HCT116 (cell line): ENCODE data around the gene GSC2. TPM values are rescaled to one million over a fixed set of nuclear protein-coding genes. Genes with fewer than 3 reads are reported as not detected.

ENCODE experiments used
- ATAC-seq: fragments of 200-7000 bp; cut with Tn5 transposase; 2 replicates; pipeline ENCODE4 v1.9.1; 2020; ENCODE audit warnings: mild to moderate bottlenecking, moderate library complexity
- BruUV-seq: library from RNA; stranded (reverse); fragments of 400-500 nt; replicated peaks from 2 replicates; lab custom pipeline; 2021; lab: Mats Ljungman, UMichigan
- CTCF ChIA-PET: fragments of 300-600 bp; sonication (Branson Sonifier 250); formaldehyde crosslinking; loops from one replicate; lab custom pipeline; 2021; ENCODE audit warnings: antibody characterized with exemption; lab: Charles Lee
- POLR2A ChIA-PET: fragments of 300-600, 350-600 bp; sonication (Branson Sonifier 250); formaldehyde crosslinking; loops from one replicate; lab custom pipeline; 2021; ENCODE audit warnings: antibody characterized with exemption; lab: Charles Lee
- RAD21 ChIA-PET, 2 experiments: fragments of 300-600 bp; sonication (Branson Sonifier 250); formaldehyde crosslinking; loops; one replicate each; lab custom pipeline; 2023; ENCODE audit warnings: low total read pairs in 2 of 2; ENCODE audit not compliant: uncharacterized antibody in 2 of 2, unreplicated experiment in 2 of 2, low non-redundant PET in 1 of 2; lab: Charles Lee
- DNase-seq: peaks from one replicate; pipeline ENCODE4 v3.0.0-alpha.2; 2010; ENCODE audit warnings: low read depth, low spot score
- H2AFZ ChIP-seq: fragments of 200-600 bp; shearing (Covaris generic), sonication (generic); 2 replicates; pipeline ENCODE4 v1.6.1; 2017; ENCODE audit warnings: low read depth, mixed run types, mixed read lengths, antibody characterized with exemption, low read length; ENCODE audit not compliant: poor library complexity, severe bottlenecking
- H3K27ac ChIP-seq: 2 replicates; pipeline ENCODE4 v1.5.1; 2012; ENCODE audit warnings: low read depth, low read length
- H3K27me3 ChIP-seq: fragments of 200-600 bp; sonication (generic); 2 replicates; pipeline ENCODE4 v1.6.1; 2016; ENCODE audit warnings: mixed run types, low read length, mixed read lengths; ENCODE audit not compliant: insufficient read depth
- H3K36me3 ChIP-seq, 2 experiments: fragments of 200-500 bp in 1 of 2; fragments of 200-600 bp in 1 of 2; sonication (Bioruptor generic) in 1 of 2; sonication (generic) in 1 of 2; 2 replicates each; pipeline versions ENCODE4 v1.5.1 to v1.6.1; 2014 to 2016; ENCODE audit warnings: low read length in 2 of 2, inconsistent platforms in 1 of 2, mixed read lengths in 1 of 2, mixed run types in 1 of 2; ENCODE audit not compliant: insufficient read depth in 2 of 2, control insufficient read depth in 1 of 2
- H3K4me1 ChIP-seq, 2 experiments: fragments of 200-600 bp in 1 of 2; sonication (generic) in 1 of 2; 2 replicates each; pipeline versions ENCODE4 v1.5.1 to v1.6.1; 2012 to 2017; ENCODE audit warnings: low read length in 2 of 2, inconsistent platforms in 1 of 2, mild to moderate bottlenecking in 1 of 2, mixed read lengths in 1 of 2, mixed run types in 1 of 2, moderate library complexity in 1 of 2; ENCODE audit not compliant: insufficient read depth in 2 of 2, control insufficient read depth in 1 of 2
- H3K4me2 ChIP-seq: fragments of 200-600 bp; sonication (generic); 2 replicates; pipeline ENCODE4 v1.6.1; 2017; ENCODE audit warnings: mixed run types, low read length, mixed read lengths
- H3K4me3 ChIP-seq, 2 experiments: fragments of 200-600 bp in 1 of 2; sonication (generic) in 1 of 2; replicated peaks in 1 of 2; 2 replicates each; pipeline ENCODE4 v1.5.1; 2011 to 2016; ENCODE audit warnings: low read length in 2 of 2, control low read depth in 1 of 2, low read depth in 1 of 2, mild to moderate bottlenecking in 1 of 2, mixed read lengths in 1 of 2, mixed run types in 1 of 2
- H3K79me2 ChIP-seq: fragments of 200-600 bp; sonication (generic); 2 replicates; pipeline ENCODE4 v1.6.1; 2017; ENCODE audit warnings: mild to moderate bottlenecking, mixed run types, low read length, moderate library complexity, mixed read lengths; ENCODE audit not compliant: insufficient read depth
- H3K9ac ChIP-seq: fragments of 200-600 bp; sonication (generic); 2 replicates; pipeline ENCODE4 v1.6.1; 2016; ENCODE audit warnings: low read length, mixed read lengths
- H3K9me2 ChIP-seq: fragments of 200-600 bp; sonication (generic), shearing (Covaris generic); 2 replicates; pipeline ENCODE4 v1.6.1; 2017; ENCODE audit warnings: mixed run types, mild to moderate bottlenecking, moderate library complexity; ENCODE audit not compliant: insufficient read depth
- H3K9me3 ChIP-seq, 2 experiments: fragments of 200-500 bp in 1 of 2; fragments of 200-600 bp in 1 of 2; sonication (Bioruptor generic) in 1 of 2; sonication (generic) in 1 of 2; 2 replicates each; pipeline ENCODE4 v1.6.1; 2014 to 2017; ENCODE audit warnings: low read length in 2 of 2, mixed read lengths in 2 of 2, inconsistent platforms in 1 of 2, low read depth in 1 of 2, mild to moderate bottlenecking in 1 of 2, mixed run types in 1 of 2, moderate library complexity in 1 of 2; ENCODE audit not compliant: control insufficient read depth in 1 of 2, insufficient read depth in 1 of 2
- H4K20me1 ChIP-seq: fragments of 200-600 bp; sonication (generic), shearing (Covaris generic); 2 replicates; pipeline ENCODE4 v1.6.1; 2017; ENCODE audit warnings: mixed run types, mild to moderate bottlenecking, moderate library complexity; ENCODE audit not compliant: insufficient read depth
- CEBPB ChIP-seq: IDR thresholded peaks from 2 replicates; pipeline ENCODE4 v1.6.1; 2012; ENCODE audit warnings: low read depth
- EGR1 ChIP-seq: IDR thresholded peaks from 2 replicates; pipeline ENCODE4 v1.6.1; 2012; ENCODE audit warnings: low read depth
- ELF1 ChIP-seq: IDR thresholded peaks from 2 replicates; pipeline ENCODE4 v1.6.1; 2012; ENCODE audit warnings: low read depth, borderline replicate concordance
- EZH2 ChIP-seq: fragments of 200-600 bp; sonication (generic); IDR thresholded peaks from 2 replicates; pipeline ENCODE4 v1.6.1; 2017; ENCODE audit warnings: antibody characterized with exemption, mixed run types
- EZH2phosphoT487 ChIP-seq: fragments of 200-600 bp; IDR thresholded peaks from 2 replicates; pipeline ENCODE4 v1.6.1; 2018; ENCODE audit warnings: antibody characterized with exemption, borderline replicate concordance
- FOSL1 ChIP-seq: IDR thresholded peaks from 2 replicates; pipeline ENCODE4 v1.6.1; 2012; ENCODE audit warnings: low read depth
- JUND ChIP-seq: IDR thresholded peaks from 2 replicates; pipeline ENCODE4 v1.6.1; 2012
- MAX ChIP-seq: IDR thresholded peaks from 2 replicates; pipeline ENCODE4 v1.6.1; 2012
- POLR2AphosphoS5 ChIP-seq: IDR thresholded peaks from 2 replicates; pipeline ENCODE4 v1.6.1; 2011; ENCODE audit warnings: mild to moderate bottlenecking, low read depth, low read length, moderate library complexity
- RAD21 ChIP-seq: IDR thresholded peaks from 2 replicates; pipeline ENCODE4 v1.6.1; 2012; ENCODE audit warnings: low read depth, mild to moderate bottlenecking
- REST ChIP-seq: IDR thresholded peaks from 2 replicates; pipeline ENCODE4 v1.6.1; 2012; ENCODE audit warnings: low read depth
- SIN3A ChIP-seq: IDR thresholded peaks from 2 replicates; pipeline ENCODE4 v1.6.1; 2012; ENCODE audit warnings: low read depth
- SP1 ChIP-seq: IDR thresholded peaks from 2 replicates; pipeline ENCODE4 v1.6.1; 2012; ENCODE audit warnings: low read depth
- YY1 ChIP-seq: IDR thresholded peaks from 2 replicates; pipeline ENCODE4 v1.6.1; 2011; ENCODE audit warnings: low read length, low read depth, moderate library complexity, mild to moderate bottlenecking; ENCODE audit not compliant: insufficient replicate concordance; ENCODE audit errors: extremely low read depth
- ZBTB33 ChIP-seq: IDR thresholded peaks from 2 replicates; pipeline ENCODE4 v1.6.1; 2011; ENCODE audit warnings: mild to moderate bottlenecking, low read length, moderate library complexity; ENCODE audit not compliant: insufficient replicate concordance; ENCODE audit errors: extremely low read depth
- ZFX ChIP-seq: fragments of 450-650 bp; IDR thresholded peaks from 2 replicates; pipeline ENCODE4 v1.6.1; 2017
- intact Hi-C: fragments of 100-400 bp; cut with micrococcal nuclease; formaldehyde crosslinking; loops from 2 replicates; pipeline ENCODE4 v1.10.0; 2022
- total RNA-seq: library from RNA; stranded (reverse); gene quantifications from one replicate; pipeline ENCODE4 v1.2.1, GENCODE V29; 2021; ENCODE audit not compliant: unreplicated experiment
- TF ChIP-seq, protein P1 (sequence below): IDR thresholded peaks from 2 replicates; pipeline ENCODE4 v1.6.1; 2012

Gene GSC2
- total RNA-seq, 1 experiment from 2014 or later: not detected

- Histone ChIP-seq H4K20me1 (no peaks in the 10 kb centered on the region), H3K9me2 (no peaks in the 10 kb centered on the region), H2AFZ (no peak overlapping the region), H3K36me3 (peaks cover 31 to 40% of the 10 kb centered on the region in 2 experiments; a peak in 3 of 4 replicates), H3K4me3 (no peak overlapping the region), H3K4me1 (no peaks in the 10 kb centered on the region), H3K27me3 (no peaks in the 10 kb centered on the region), H3K9ac (no peak overlapping the region), H3K79me2 (no peaks in the 10 kb centered on the region), H3K27ac (no peak overlapping the region), H3K4me2 (no peak overlapping the region), H3K9me3 (no peaks in the 10 kb centered on the region)
- intact Hi-C loops: no loop called here
- no TSS peak for BruUV-seq
- TF ChIP-seq RAD21: no peak
- TF ChIP-seq EZH2phosphoT487: no peak
- TF ChIP-seq MAX: no peak
- no peak for TF ChIP-seq REST
- TF ChIP-seq CEBPB: no peak
- TF ChIP-seq SP1: no peak
- no peak for TF ChIP-seq ELF1
- TF ChIP-seq EZH2: no peak
- TF ChIP-seq, protein P1, sequence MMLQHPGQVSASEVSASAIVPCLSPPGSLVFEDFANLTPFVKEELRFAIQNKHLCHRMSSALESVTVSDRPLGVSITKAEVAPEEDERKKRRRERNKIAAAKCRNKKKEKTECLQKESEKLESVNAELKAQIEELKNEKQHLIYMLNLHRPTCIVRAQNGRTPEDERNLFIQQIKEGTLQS: no peak
- TF ChIP-seq POLR2AphosphoS5: no peak
- TF ChIP-seq ZFX: no peak
- no peak for TF ChIP-seq FOSL1
- no peak for TF ChIP-seq YY1
- TF ChIP-seq EGR1: no peak
- TF ChIP-seq SIN3A: no peak
- TF ChIP-seq JUND: no peak
- TF ChIP-seq ZBTB33: no peak
- ATAC-seq (no peak), DNase-seq (no peak)
- POLR2A ChIA-PET: no interaction called here
- RAD21 ChIA-PET: no interaction called here
- CTCF ChIA-PET: interaction anchor here (1.1 kb wide), 1 partner anchor 8 kb away, joined by 3 read pairs; the partner anchor contains the start of gene ESS2
These were observed 13.2 kb downstream of the GSC2 start for GRCh38 chr22:19136915-19137314.
